ENCODE measurements around the gene SSBP3.
A peak's percentile ranks its signal among the peaks of the same experiment; 100 is the strongest.

DNA sequence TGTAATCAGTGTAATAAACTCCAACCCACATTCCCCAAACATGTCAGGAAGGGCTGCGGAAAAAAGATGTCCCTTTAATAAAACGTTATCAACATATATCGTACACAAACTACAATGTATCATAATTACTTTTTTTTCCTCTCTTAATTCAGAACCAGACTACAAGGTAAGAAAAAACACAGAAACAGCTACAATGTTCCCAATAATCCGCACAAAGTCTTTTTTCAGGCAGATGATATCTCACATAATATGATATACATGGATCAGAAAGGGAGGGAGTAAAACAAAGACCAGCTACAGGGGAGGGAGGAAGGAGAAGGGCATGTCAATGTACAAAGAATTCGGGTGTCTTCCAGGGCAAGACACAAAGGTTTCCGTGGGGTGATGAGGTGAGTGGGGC lies 180.8 kb downstream of the SSBP3 start:
- TF ChIP-seq, protein P1, sequence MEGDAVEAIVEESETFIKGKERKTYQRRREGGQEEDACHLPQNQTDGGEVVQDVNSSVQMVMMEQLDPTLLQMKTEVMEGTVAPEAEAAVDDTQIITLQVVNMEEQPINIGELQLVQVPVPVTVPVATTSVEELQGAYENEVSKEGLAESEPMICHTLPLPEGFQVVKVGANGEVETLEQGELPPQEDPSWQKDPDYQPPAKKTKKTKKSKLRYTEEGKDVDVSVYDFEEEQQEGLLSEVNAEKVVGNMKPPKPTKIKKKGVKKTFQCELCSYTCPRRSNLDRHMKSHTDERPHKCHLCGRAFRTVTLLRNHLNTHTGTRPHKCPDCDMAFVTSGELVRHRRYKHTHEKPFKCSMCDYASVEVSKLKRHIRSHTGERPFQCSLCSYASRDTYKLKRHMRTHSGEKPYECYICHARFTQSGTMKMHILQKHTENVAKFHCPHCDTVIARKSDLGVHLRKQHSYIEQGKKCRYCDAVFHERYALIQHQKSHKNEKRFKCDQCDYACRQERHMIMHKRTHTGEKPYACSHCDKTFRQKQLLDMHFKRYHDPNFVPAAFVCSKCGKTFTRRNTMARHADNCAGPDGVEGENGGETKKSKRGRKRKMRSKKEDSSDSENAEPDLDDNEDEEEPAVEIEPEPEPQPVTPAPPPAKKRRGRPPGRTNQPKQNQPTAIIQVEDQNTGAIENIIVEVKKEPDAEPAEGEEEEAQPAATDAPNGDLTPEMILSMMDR (IDR thresholded peaks at IDR 0.05; ENCODE audit: insufficient read depth, low read length): no peak
- TF ChIP-seq, protein P2, sequence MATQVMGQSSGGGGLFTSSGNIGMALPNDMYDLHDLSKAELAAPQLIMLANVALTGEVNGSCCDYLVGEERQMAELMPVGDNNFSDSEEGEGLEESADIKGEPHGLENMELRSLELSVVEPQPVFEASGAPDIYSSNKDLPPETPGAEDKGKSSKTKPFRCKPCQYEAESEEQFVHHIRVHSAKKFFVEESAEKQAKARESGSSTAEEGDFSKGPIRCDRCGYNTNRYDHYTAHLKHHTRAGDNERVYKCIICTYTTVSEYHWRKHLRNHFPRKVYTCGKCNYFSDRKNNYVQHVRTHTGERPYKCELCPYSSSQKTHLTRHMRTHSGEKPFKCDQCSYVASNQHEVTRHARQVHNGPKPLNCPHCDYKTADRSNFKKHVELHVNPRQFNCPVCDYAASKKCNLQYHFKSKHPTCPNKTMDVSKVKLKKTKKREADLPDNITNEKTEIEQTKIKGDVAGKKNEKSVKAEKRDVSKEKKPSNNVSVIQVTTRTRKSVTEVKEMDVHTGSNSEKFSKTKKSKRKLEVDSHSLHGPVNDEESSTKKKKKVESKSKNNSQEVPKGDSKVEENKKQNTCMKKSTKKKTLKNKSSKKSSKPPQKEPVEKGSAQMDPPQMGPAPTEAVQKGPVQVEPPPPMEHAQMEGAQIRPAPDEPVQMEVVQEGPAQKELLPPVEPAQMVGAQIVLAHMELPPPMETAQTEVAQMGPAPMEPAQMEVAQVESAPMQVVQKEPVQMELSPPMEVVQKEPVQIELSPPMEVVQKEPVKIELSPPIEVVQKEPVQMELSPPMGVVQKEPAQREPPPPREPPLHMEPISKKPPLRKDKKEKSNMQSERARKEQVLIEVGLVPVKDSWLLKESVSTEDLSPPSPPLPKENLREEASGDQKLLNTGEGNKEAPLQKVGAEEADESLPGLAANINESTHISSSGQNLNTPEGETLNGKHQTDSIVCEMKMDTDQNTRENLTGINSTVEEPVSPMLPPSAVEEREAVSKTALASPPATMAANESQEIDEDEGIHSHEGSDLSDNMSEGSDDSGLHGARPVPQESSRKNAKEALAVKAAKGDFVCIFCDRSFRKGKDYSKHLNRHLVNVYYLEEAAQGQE (IDR thresholded peaks at IDR 0.05; ENCODE audit: insufficient replicate concordance, low read depth): no peak
- no peak for TF ChIP-seq GABPA (IDR thresholded peaks at IDR 0.05; ENCODE audit: low read depth)
- 0 out of 2 replicates have a peak, but pooled peaks have one; percentile 6 for TF ChIP-seq POLR2AphosphoS5 (IDR thresholded peaks at IDR 0.05; ENCODE audit: low read depth)
- no peak for TF ChIP-seq SPI1 (IDR thresholded peaks at IDR 0.05; ENCODE audit: borderline replicate concordance, low read depth)

All from HL-60 (cell line).